ENCODE results near the gene DCDC1.

Gene DCDC1

DNA sequence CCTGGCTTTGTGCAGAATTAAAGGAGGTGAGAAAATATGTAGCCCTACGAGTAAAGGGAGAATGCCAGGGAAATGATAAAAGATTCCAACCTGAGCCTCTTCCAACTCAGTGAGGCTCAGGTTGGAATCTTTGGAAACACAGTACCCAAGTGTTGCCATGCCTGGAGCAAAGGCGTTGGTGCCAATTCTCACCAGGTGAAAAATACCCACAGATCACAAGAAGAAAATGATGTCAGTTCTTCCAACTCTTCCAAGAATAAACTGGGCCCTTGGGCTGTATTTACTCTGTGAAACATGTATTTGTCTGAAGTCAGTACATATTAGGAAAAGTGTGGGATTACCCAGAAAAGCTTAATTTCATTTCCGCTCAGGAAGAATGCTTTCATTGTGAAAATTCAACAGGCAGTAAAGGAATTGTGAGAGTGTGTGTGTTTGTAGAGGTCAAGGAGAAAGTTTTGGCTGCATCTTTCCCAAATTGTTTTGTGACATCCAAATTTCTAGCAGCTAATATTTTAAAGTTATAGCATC lies 548.0 kb downstream of the DCDC1 start:
- no peak for DNase-seq
- H3K36me3 ChIP-seq (replicated peaks) = no peaks in the 10 kb centered on the region
- no peaks in the 10 kb centered on the region for H3K27me3 ChIP-seq (replicated peaks)
- in situ Hi-C loops (cut with HindIII; ENCODE audit: low pct_ligation_motif_present, low sequenced_read_pairs) = no loop called here
- no peak for TF ChIP-seq CTCF (IDR thresholded peaks at IDR 0.05; ENCODE audit: low read depth, low read length, missing control alignments)
- H3K27ac ChIP-seq = no peak overlapping the region
- no peak overlapping the region for H3K4me3 ChIP-seq (ENCODE audit: low read depth, low read length)

DNA sequence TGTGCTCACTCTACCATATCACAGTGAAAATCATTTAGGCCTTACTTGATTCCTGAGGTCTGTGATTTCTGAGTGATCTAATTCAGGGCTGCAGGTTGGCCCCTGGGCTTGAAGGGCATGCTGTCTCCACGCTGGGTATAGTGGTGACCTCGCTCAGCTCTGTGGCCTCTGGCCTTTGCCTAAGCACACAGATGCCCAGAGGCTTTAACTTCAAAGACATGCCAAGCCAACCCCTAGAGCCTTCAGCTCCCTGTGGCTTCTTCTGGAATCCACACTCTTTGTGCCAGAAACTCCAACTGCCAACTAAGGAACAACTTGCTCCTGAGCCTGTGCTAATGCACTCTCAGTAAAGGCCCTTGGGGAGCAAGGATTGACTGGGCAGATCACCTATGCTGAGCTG lies 550.8 kb downstream of the DCDC1 start:
- no peak for DNase-seq
- H3K36me3 ChIP-seq (replicated peaks) = no peaks in the 10 kb centered on the region
- TF ChIP-seq CTCF (IDR thresholded peaks at IDR 0.05; ENCODE audit: low read depth, low read length, missing control alignments) = no peak
- H3K27me3 ChIP-seq (replicated peaks) = no peaks in the 10 kb centered on the region
- H3K4me3 ChIP-seq (ENCODE audit: low read depth, low read length) = no peak overlapping the region
- in situ Hi-C loops (cut with HindIII; ENCODE audit: low pct_ligation_motif_present, low sequenced_read_pairs) = no loop called here
- no peak overlapping the region for H3K27ac ChIP-seq

DNA sequence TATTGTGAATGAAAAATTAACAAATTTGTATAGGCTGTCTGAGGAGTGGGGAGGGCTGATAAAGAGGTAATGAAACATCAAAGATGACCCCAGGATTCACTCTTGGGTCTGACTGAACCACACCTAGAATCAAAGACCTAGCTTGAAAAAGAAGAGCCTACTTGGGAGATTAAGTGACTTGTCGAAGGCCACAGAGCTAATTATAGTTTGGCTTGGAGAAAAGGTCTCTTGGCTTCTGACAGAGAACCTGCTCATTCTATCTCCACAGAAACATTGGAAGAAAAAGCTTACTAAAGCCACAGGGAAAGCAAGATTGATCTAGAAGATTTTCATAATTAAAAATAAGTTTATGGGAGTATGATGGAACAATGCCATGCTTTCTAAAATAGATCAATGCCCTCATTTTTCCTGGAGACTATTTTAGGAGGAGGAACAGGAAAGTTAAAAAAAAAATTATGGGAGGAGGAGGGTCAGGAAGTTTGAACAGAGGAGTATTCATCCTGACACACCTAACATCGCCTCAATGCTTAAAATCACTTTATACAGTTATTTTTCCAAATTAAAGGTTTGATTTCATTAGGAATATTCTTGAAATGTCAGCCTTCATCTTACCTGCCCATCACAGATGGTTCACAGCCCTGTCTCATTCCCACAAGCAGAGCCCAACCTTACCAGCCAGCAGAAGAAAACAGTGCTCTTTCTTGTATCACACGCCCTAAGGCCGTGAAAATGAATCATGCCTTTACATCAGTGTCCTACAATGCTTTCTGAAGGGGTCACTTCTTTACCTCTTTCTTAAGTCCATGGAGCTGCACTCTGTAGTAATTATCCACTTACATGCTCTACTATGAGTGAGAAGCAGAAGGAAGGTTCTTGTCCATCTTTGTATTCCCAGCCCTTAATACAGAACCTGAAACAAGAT lies 552.3 kb downstream of the DCDC1 start:
- H3K27me3 ChIP-seq (replicated peaks) = no peaks in the 10 kb centered on the region
- no peak overlapping the region for H3K4me3 ChIP-seq (ENCODE audit: low read depth, low read length)
- H3K27ac ChIP-seq = no peak overlapping the region
- in situ Hi-C loops (cut with HindIII; ENCODE audit: low pct_ligation_motif_present, low sequenced_read_pairs) = no loop called here
- no peak for DNase-seq
- H3K36me3 ChIP-seq (replicated peaks) = no peaks in the 10 kb centered on the region
- TF ChIP-seq CTCF (IDR thresholded peaks at IDR 0.05; ENCODE audit: low read depth, low read length, missing control alignments) = no peak

- in situ Hi-C loops (cut with HindIII; ENCODE audit: low pct_ligation_motif_present, low sequenced_read_pairs) = no loop called here
- no peak for TF ChIP-seq CTCF (IDR thresholded peaks at IDR 0.05; ENCODE audit: low read depth, low read length, missing control alignments)
- DNase-seq = no peak
- Histone ChIP-seq H3K4me3 (ENCODE audit: low read depth, low read length) (no peak overlapping the region), H3K27me3 (replicated peaks) (no peaks in the 10 kb centered on the region), H3K27ac (no peak overlapping the region), H3K36me3 (replicated peaks) (no peaks in the 10 kb centered on the region)
These were observed 553.9 kb downstream of the DCDC1 start for GRCh38 chr11:30815619-30816018.

- H3K4me3 ChIP-seq (ENCODE audit: low read depth, low read length) = no peak overlapping the region
These were observed 554.8 kb downstream of the DCDC1 start for GRCh38 chr11:30814737-30815136.

More at GRCh38 chr11:30814737-30815136, 554.8 kb downstream of the DCDC1 start:
- DNase-seq = no peak
- TF ChIP-seq CTCF (IDR thresholded peaks at IDR 0.05; ENCODE audit: low read depth, low read length, missing control alignments) = no peak
- H3K27me3 ChIP-seq (replicated peaks) = no peaks in the 10 kb centered on the region
- in situ Hi-C loops (cut with HindIII; ENCODE audit: low pct_ligation_motif_present, low sequenced_read_pairs) = no loop called here
- no peak overlapping the region for H3K27ac ChIP-seq
- H3K36me3 ChIP-seq (replicated peaks) = no peaks in the 10 kb centered on the region
